OCI-LY7 (cell line): ENCODE measurements around the gene UPK3A. TPM values are rescaled to one million over a fixed set of nuclear protein-coding genes. Genes with fewer than 3 reads are reported as not detected.

Experiments used
- BruUV-seq: library from RNA; stranded (reverse); fragments of 400-500 nt; replicated peaks from 2 replicates; lab custom pipeline; 2021; lab: Mats Ljungman, UMichigan
- CTCF ChIA-PET: fragments of 300-600 bp; sonication (Branson Sonifier 250); formaldehyde crosslinking; loops from one replicate; lab custom pipeline; 2022; ENCODE audit warnings: antibody characterized with exemption; ENCODE audit not compliant: unreplicated experiment; lab: Charles Lee
- POLR2A ChIA-PET: fragments of 300-600 bp; sonication (Branson Sonifier 250); formaldehyde crosslinking; loops from one replicate; lab custom pipeline; 2022; ENCODE audit warnings: antibody characterized with exemption; lab: Charles Lee
- DNase-seq: peaks from one replicate; pipeline ENCODE4 v3.0.0-alpha.2; 2015; ENCODE audit warnings: low spot score
- H2AFZ ChIP-seq: fragments of 200-600 bp; sonication (generic), shearing (Covaris generic); 2 replicates; pipeline ENCODE4 v1.6.1; 2014; ENCODE audit warnings: mild to moderate bottlenecking, antibody characterized with exemption, low read length, moderate library complexity
- H3K27ac ChIP-seq: fragments of 200-600 bp; sonication (generic); 2 replicates; pipeline ENCODE4 v1.5.1; 2014; ENCODE audit warnings: mixed run types, low read depth, mild to moderate bottlenecking, moderate library complexity, low read length, inconsistent platforms; ENCODE audit not compliant: poor library complexity, severe bottlenecking
- H3K36me3 ChIP-seq: fragments of 200-600 bp; sonication (generic); 2 replicates; pipeline ENCODE4 v1.6.1; 2014; ENCODE audit warnings: mild to moderate bottlenecking, antibody characterized with exemption, low read length, moderate library complexity, mixed read lengths; ENCODE audit not compliant: insufficient read depth
- H3K4me1 ChIP-seq: fragments of 200-600 bp; sonication (generic); 2 replicates; pipeline ENCODE4 v1.5.1; 2014; ENCODE audit warnings: mild to moderate bottlenecking, low read length; ENCODE audit not compliant: insufficient read depth, poor library complexity, severe bottlenecking
- H3K4me2 ChIP-seq: fragments of 200-600 bp; sonication (generic); 2 replicates; pipeline ENCODE4 v1.6.1; 2014; ENCODE audit warnings: mild to moderate bottlenecking, low read length
- H3K4me3 ChIP-seq: fragments of 200-600 bp; sonication (generic); 2 replicates; pipeline ENCODE4 v1.5.1; 2014; ENCODE audit warnings: mild to moderate bottlenecking, low read depth, low read length; ENCODE audit not compliant: poor library complexity, severe bottlenecking
- H3K79me2 ChIP-seq: fragments of 200-600 bp; sonication (generic); 2 replicates; pipeline ENCODE4 v1.6.1; 2016; ENCODE audit warnings: low read depth, mild to moderate bottlenecking, low read length, moderate library complexity, mixed read lengths; ENCODE audit not compliant: insufficient read depth
- H3K9me2 ChIP-seq: fragments of 200-600 bp; sonication (generic); 2 replicates; pipeline ENCODE4 v1.6.1; 2016; ENCODE audit warnings: mild to moderate bottlenecking, low read length, mixed read lengths; ENCODE audit not compliant: insufficient read depth
- H3K9me3 ChIP-seq: fragments of 200-600 bp; sonication (generic); 2 replicates; pipeline ENCODE4 v1.6.1; 2014; ENCODE audit warnings: mild to moderate bottlenecking, mixed run types, low read length, mixed read lengths
- H4K20me1 ChIP-seq: fragments of 200-600 bp; sonication (generic); 2 replicates; pipeline ENCODE4 v1.6.1; 2014; ENCODE audit warnings: mild to moderate bottlenecking, antibody characterized with exemption, low read length, moderate library complexity, mixed read lengths; ENCODE audit not compliant: insufficient read depth
- CTCF ChIP-seq: fragments of 200-600 bp; sonication (generic); conservative IDR thresholded peaks from 2 replicates; pipeline ENCODE4 v1.5.1; 2014; ENCODE audit warnings: mild to moderate bottlenecking, antibody characterized with exemption, low read length, moderate library complexity, mixed read lengths
- EZH2phosphoT487 ChIP-seq: fragments of 200-600 bp; sonication (generic); IDR thresholded peaks from 2 replicates; pipeline ENCODE4 v1.6.1; 2018; ENCODE audit warnings: low read depth, borderline replicate concordance, mild to moderate bottlenecking, mixed run types, antibody characterized with exemption, low read length, moderate library complexity, mixed read lengths
- intact Hi-C: fragments of 100-400 bp; cut with micrococcal nuclease; formaldehyde crosslinking; loops from one replicate; pipeline ENCODE4 v1.10.0; 2022; ENCODE audit not compliant: unreplicated experiment
- total RNA-seq, 2 experiments: library from RNA; depleted of rRNA in 1 of 2; stranded (reverse); fragments of >200 nt in 1 of 2; shearing (Covaris generic) in 1 of 2; gene quantifications; 2 replicates each; pipeline ENCODE4 v1.2.3, GENCODE V29; 2014 to 2022

Gene UPK3A
- total RNA-seq, 2 experiments from 2014 or later, result not detected

GRCh38 chr22:45316796-45317526 lies 32.2 kb downstream of the UPK3A start:
- Histone ChIP-seq H2AFZ (no peak overlapping the region), H3K4me2 (no peak overlapping the region), H3K4me3 (no peak overlapping the region), H3K9me2 (no peaks in the 10 kb centered on the region), H3K4me1 (peaks cover 20% of the 10 kb centered on the region), H3K79me2 (peaks cover 43% of the 10 kb centered on the region; the same call in 1 of the 2 replicates), H3K36me3 (0 out of 2 replicates have a peak, but pooled peaks cover 4% of the 10 kb centered on the region), H4K20me1 (peaks cover 17% of the 10 kb centered on the region), H3K9me3 (no peaks in the 10 kb centered on the region), H3K27ac (no peak overlapping the region)
- TF ChIP-seq EZH2phosphoT487 (no peak), CTCF (no peak)
- DNase-seq, result no peak
- POLR2A ChIA-PET, result interaction anchor here (0.5 kb wide), 1 partner anchor 40 kb away, joined by 3 read pairs; no protein-coding TSS in a partner anchor
- no TSS peak for BruUV-seq
- intact Hi-C loops, result no loop called here
- CTCF ChIA-PET, result no interaction called here

GRCh38 chr22:45317551-45318167 lies 32.9 kb downstream of the UPK3A start:
- Histone ChIP-seq H4K20me1 (peaks cover 17% of the 10 kb centered on the region), H2AFZ (peak overlapping the region; percentile 18; the same call in 1 of the 2 replicates), H3K9me3 (no peaks in the 10 kb centered on the region), H3K79me2 (peaks cover 43% of the 10 kb centered on the region; the same call in 1 of the 2 replicates), H3K4me1 (peaks cover 20% of the 10 kb centered on the region), H3K27ac (peak overlapping the region; percentile 19), H3K9me2 (no peaks in the 10 kb centered on the region), H3K36me3 (peaks cover 6% of the 10 kb centered on the region; the same call in 1 of the 2 replicates), H3K4me3 (peak overlapping the region; percentile 25), H3K4me2 (peak overlapping the region; percentile 67)
- TF ChIP-seq CTCF, result no peak; the same call in 1 of the 2 replicates
- no peak for TF ChIP-seq EZH2phosphoT487
- intact Hi-C loops, result no loop called here
- CTCF ChIA-PET, result no interaction called here
- POLR2A ChIA-PET, result interaction anchor here (0.5 to 0.6 kb wide), 2 partner anchors 42 to 1808 kb away, joined by 3 to 5 read pairs; no protein-coding TSS in a partner anchor
- BruUV-seq, result no TSS peak
- no peak for DNase-seq
